ENCODE results near the gene ALG1L2.
A peak's percentile ranks its signal among the peaks of the same experiment; 100 is the strongest.
"Not testable (repeated sequence)": the region's sequence is repeated elsewhere in the genome, so short reads cannot be mapped to it uniquely, and the experiment has no call there.

The ALG1L2 gene

GRCh38 chr3:130094491-130094941 is 12.9 kb downstream of the ALG1L2 start:
- 72% methylated on average over 11 of the region's 11 CpGs for WGBS
- not testable (repeated sequence) for H3K9me3 ChIP-seq (ENCODE audit: insufficient read depth, low read depth, low read length); H3K4me3 ChIP-seq (ENCODE audit: low read length); H3K36me3 ChIP-seq (ENCODE audit: insufficient read depth, low read length); H3K27me3 ChIP-seq (ENCODE audit: insufficient read depth, low read length); H3K27ac ChIP-seq (ENCODE audit: low read depth, low read length); H3K9ac ChIP-seq (ENCODE audit: low read depth, low read length); H3K4me1 ChIP-seq (ENCODE audit: insufficient read depth, low read length)

DNA sequence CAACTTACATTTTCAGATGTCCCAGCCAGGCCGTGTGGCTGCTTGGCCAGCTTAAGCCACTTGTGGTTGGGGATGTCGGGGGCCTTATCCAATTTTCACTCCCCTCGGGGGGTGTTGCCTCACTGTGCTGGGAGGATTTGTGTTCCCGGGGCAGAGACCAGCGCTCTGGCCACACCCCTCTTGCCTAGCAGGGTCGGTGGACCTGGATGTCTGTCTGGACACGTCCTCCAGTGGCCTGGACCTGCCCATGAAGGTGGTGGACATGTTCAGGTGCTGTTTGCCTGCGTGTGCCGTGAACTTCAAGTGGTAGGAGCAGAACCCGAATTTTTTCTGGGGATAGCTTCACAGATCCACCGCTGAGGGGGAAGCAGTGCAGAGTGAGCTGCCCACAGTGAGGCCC is 14.2 kb downstream of the ALG1L2 start:
- not testable (repeated sequence) for H3K27ac ChIP-seq (ENCODE audit: low read depth, low read length); H3K4me1 ChIP-seq (ENCODE audit: insufficient read depth, low read length); H3K27me3 ChIP-seq (ENCODE audit: insufficient read depth, low read length); H3K9me3 ChIP-seq (ENCODE audit: insufficient read depth, low read depth, low read length); H3K36me3 ChIP-seq (ENCODE audit: insufficient read depth, low read length); H3K4me3 ChIP-seq (ENCODE audit: low read length); H3K9ac ChIP-seq (ENCODE audit: low read depth, low read length)
- WGBS, result 77% methylated on average over 10 of the region's 11 CpGs

GRCh38 chr3:130097096-130097495 is 15.5 kb downstream of the ALG1L2 start:
- not testable (repeated sequence) for H3K36me3 ChIP-seq (ENCODE audit: insufficient read depth, low read length); H3K4me1 ChIP-seq (ENCODE audit: insufficient read depth, low read length); H3K4me3 ChIP-seq (ENCODE audit: low read length); H3K27ac ChIP-seq (ENCODE audit: low read depth, low read length); H3K9me3 ChIP-seq (ENCODE audit: insufficient read depth, low read depth, low read length); H3K9ac ChIP-seq (ENCODE audit: low read depth, low read length); H3K27me3 ChIP-seq (ENCODE audit: insufficient read depth, low read length)
- WGBS, result 90% methylated on average over 8 of the region's 8 CpGs

GRCh38 chr3:130097690-130098638 is 16.3 kb downstream of the ALG1L2 start:
- H3K4me3 ChIP-seq (ENCODE audit: low read length); H3K27me3 ChIP-seq (ENCODE audit: insufficient read depth, low read length); H3K9me3 ChIP-seq (ENCODE audit: insufficient read depth, low read depth, low read length); H3K9ac ChIP-seq (ENCODE audit: low read depth, low read length); H3K36me3 ChIP-seq (ENCODE audit: insufficient read depth, low read length); H3K4me1 ChIP-seq (ENCODE audit: insufficient read depth, low read length); H3K27ac ChIP-seq (ENCODE audit: low read depth, low read length): not testable (repeated sequence)
- WGBS, result 73% methylated on average over 12 of the region's 16 CpGs

DNA sequence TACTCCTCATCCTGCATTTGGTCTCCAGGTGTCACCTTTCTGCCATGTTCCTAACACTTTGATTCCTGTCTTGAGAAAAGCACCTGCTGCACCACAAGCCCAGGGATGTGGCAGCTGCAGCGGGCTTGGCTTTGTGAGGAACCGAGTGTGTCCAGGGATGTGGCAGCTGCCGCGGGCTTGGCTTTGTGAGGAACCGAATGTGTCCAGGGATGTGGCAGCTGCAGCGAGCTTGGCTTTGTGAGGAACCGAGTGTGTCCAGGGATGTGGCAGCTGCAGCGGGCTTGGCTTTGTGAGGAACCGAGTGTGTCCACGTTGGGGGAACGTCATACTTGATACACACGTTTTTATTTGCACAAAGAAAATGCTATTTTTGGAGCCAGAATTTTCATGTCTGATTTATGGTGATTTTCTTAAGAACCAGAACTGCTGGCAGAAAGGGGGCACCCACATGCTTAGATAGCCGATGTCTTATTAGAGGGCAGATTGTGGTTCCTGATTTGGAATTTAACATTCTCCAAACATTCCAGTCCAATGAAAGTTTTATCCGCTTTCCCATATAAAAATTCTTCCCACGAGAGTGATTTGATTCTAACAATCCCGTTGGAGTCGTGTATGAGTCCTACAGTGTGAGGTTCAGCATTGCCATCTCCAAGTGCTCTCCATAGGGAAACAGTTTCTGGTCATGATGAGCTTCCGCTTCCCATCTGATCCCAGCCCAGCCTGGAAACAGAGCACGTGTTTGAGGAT is 17.2 kb downstream of the ALG1L2 start:
- 91% methylated on average over 16 of the region's 19 CpGs for WGBS
- not testable (repeated sequence) for H3K4me3 ChIP-seq (ENCODE audit: low read length); H3K27ac ChIP-seq (ENCODE audit: low read depth, low read length); H3K27me3 ChIP-seq (ENCODE audit: insufficient read depth, low read length); H3K36me3 ChIP-seq (ENCODE audit: insufficient read depth, low read length); H3K4me1 ChIP-seq (ENCODE audit: insufficient read depth, low read length); H3K9me3 ChIP-seq (ENCODE audit: insufficient read depth, low read depth, low read length); H3K9ac ChIP-seq (ENCODE audit: low read depth, low read length)

- not testable (repeated sequence) for H3K36me3 ChIP-seq (ENCODE audit: insufficient read depth, low read length); H3K4me3 ChIP-seq (ENCODE audit: low read length); H3K27ac ChIP-seq (ENCODE audit: low read depth, low read length); H3K27me3 ChIP-seq (ENCODE audit: insufficient read depth, low read length); H3K4me1 ChIP-seq (ENCODE audit: insufficient read depth, low read length); H3K9ac ChIP-seq (ENCODE audit: low read depth, low read length); H3K9me3 ChIP-seq (ENCODE audit: insufficient read depth, low read depth, low read length)
- WGBS, result 93% methylated on average over 19 of the region's 19 CpGs
Observed at GRCh38 chr3:130102545-130102944, 20.9 kb downstream of the ALG1L2 start.

GRCh38 chr3:130104191-130104590 is 22.6 kb downstream of the ALG1L2 start:
- H3K27ac ChIP-seq (ENCODE audit: low read depth, low read length); H3K4me3 ChIP-seq (ENCODE audit: low read length); H3K36me3 ChIP-seq (ENCODE audit: insufficient read depth, low read length); H3K9me3 ChIP-seq (ENCODE audit: insufficient read depth, low read depth, low read length); H3K9ac ChIP-seq (ENCODE audit: low read depth, low read length); H3K27me3 ChIP-seq (ENCODE audit: insufficient read depth, low read length); H3K4me1 ChIP-seq (ENCODE audit: insufficient read depth, low read length): not testable (repeated sequence)
- WGBS, result 94% methylated on average over 11 of the region's 14 CpGs

DNA sequence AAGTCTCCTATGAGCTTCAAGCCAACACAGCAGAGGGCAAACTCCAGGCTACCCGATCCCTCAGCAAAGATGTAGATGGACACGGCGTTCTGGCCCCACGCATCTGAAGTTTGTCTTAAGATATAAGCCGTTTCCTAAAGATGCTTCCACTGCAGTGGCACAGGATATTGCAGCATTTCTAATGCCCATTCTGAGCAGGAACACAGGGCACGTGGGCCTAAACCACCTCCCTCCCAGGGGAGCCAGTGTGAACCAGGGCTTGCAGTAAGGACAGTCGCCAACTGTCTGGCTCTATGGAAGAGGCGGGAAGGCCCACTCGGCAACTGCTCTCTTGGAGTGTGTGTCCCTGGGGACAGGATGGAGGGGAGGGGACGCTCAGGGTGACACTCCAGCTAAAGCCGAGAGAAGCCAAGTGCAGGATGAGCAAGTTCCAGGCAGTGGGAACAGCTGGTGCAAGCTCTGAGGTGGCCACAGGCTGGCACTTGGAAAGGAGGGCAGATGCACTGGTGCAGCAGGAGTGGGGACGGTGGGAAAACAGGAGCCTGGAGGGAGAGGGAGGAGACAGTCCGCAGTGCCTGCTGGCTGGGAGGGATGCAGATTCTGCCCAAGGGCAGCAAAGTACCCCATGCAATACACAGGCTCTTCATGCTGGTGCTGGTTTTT is 25.8 kb downstream of the ALG1L2 start:
- H3K27ac ChIP-seq (ENCODE audit: low read depth, low read length); H3K4me1 ChIP-seq (ENCODE audit: insufficient read depth, low read length); H3K36me3 ChIP-seq (ENCODE audit: insufficient read depth, low read length); H3K27me3 ChIP-seq (ENCODE audit: insufficient read depth, low read length); H3K4me3 ChIP-seq (ENCODE audit: low read length); H3K9ac ChIP-seq (ENCODE audit: low read depth, low read length); H3K9me3 ChIP-seq (ENCODE audit: insufficient read depth, low read depth, low read length): not testable (repeated sequence)
- 96% methylated on average over 9 of the region's 13 CpGs for WGBS

GRCh38 chr3:130108836-130109585 is 27.4 kb downstream of the ALG1L2 start:
- 93% methylated on average over 16 of the region's 16 CpGs for WGBS
- H3K4me1 ChIP-seq (ENCODE audit: insufficient read depth, low read length); H3K27ac ChIP-seq (ENCODE audit: low read depth, low read length); H3K36me3 ChIP-seq (ENCODE audit: insufficient read depth, low read length); H3K9me3 ChIP-seq (ENCODE audit: insufficient read depth, low read depth, low read length); H3K27me3 ChIP-seq (ENCODE audit: insufficient read depth, low read length); H3K4me3 ChIP-seq (ENCODE audit: low read length); H3K9ac ChIP-seq (ENCODE audit: low read depth, low read length): not testable (repeated sequence)

- not testable (repeated sequence) for H3K9me3 ChIP-seq (ENCODE audit: insufficient read depth, low read depth, low read length); H3K27me3 ChIP-seq (ENCODE audit: insufficient read depth, low read length); H3K36me3 ChIP-seq (ENCODE audit: insufficient read depth, low read length); H3K4me1 ChIP-seq (ENCODE audit: insufficient read depth, low read length)
- WGBS, result 10% methylated on average over 18 of the region's 19 CpGs
- peak overlapping the region; percentile 89 for H3K4me3 ChIP-seq (ENCODE audit: low read length)
- peak overlapping the region; percentile 73 for H3K9ac ChIP-seq (ENCODE audit: low read depth, low read length)
- peak overlapping the region; percentile 68; the same call in 1 of the 2 replicates for H3K27ac ChIP-seq (ENCODE audit: low read depth, low read length)
Observed at GRCh38 chr3:130110386-130111169, 28.9 kb downstream of the ALG1L2 start.

Data from HUES64 (cell line).